Panc1 (cell line): Measurements from ENCODE around the gene TEAD4. TPM values are rescaled to one million over a fixed set of nuclear protein-coding genes. Genes with fewer than 3 reads are reported as not detected.

Source experiments
- ATAC-seq: fragments of 200-7000 bp; cut with Tn5 transposase; 2 replicates; pipeline ENCODE4 v1.9.1; 2020; ENCODE audit warnings: mild to moderate bottlenecking, moderate library complexity
- BruUV-seq: library from RNA; stranded (reverse); fragments of 400-500 nt; replicated peaks from 2 replicates; lab custom pipeline; 2021; lab: Mats Ljungman, UMichigan
- CTCF ChIA-PET: fragments of 300-600 bp; sonication (Branson Sonifier 250); formaldehyde crosslinking; loops from one replicate; lab custom pipeline; 2022; ENCODE audit warnings: antibody characterized with exemption; lab: Charles Lee
- POLR2A ChIA-PET: fragments of 300-600 bp; sonication (Branson Sonifier 250); formaldehyde crosslinking; loops from one replicate; lab custom pipeline; 2022; ENCODE audit warnings: antibody characterized with exemption; lab: Charles Lee
- DNase-seq: peaks from one replicate; pipeline ENCODE4 v3.0.0-alpha.2; 2010; ENCODE audit warnings: low read depth, low spot score
- H3K27ac ChIP-seq: 2 replicates; pipeline ENCODE4 v1.5.1; 2011; ENCODE audit warnings: mild to moderate bottlenecking, low read length, inconsistent platforms
- H3K27me3 ChIP-seq: fragments of 200-500 bp; sonication (Bioruptor generic); 2 replicates; pipeline ENCODE4 v1.6.0; 2014; ENCODE audit warnings: low read length, inconsistent platforms; ENCODE audit not compliant: control insufficient read depth, insufficient read depth
- H3K36me3 ChIP-seq: fragments of 200-500 bp; sonication (Bioruptor generic); 2 replicates; pipeline ENCODE4 v1.5.1; 2014; ENCODE audit warnings: inconsistent platforms, mild to moderate bottlenecking, low read length, moderate library complexity; ENCODE audit not compliant: control insufficient read depth, insufficient read depth
- H3K4me1 ChIP-seq: 2 replicates; pipeline ENCODE4 v1.5.1; 2011; ENCODE audit warnings: inconsistent platforms, mild to moderate bottlenecking, low read length, moderate library complexity; ENCODE audit not compliant: control insufficient read depth, insufficient read depth
- H3K4me3 ChIP-seq, 2 experiments: 2 replicates each; pipeline ENCODE4 v1.5.1; 2011 to 2012; ENCODE audit warnings: low read depth in 2 of 2, low read length in 2 of 2, mild to moderate bottlenecking in 2 of 2, inconsistent platforms in 1 of 2, moderate library complexity in 1 of 2
- H3K9me3 ChIP-seq: fragments of 200-500 bp; sonication (Bioruptor generic); 2 replicates; pipeline ENCODE4 v1.5.1; 2014; ENCODE audit warnings: low read depth, mild to moderate bottlenecking, inconsistent platforms, low read length, moderate library complexity; ENCODE audit not compliant: control insufficient read depth, insufficient read depth
- POLR2AphosphoS5 ChIP-seq: IDR thresholded peaks from 2 replicates; pipeline ENCODE4 v1.6.1; 2012; ENCODE audit warnings: mild to moderate bottlenecking, low read depth, low read length, moderate library complexity
- SIN3A ChIP-seq: IDR thresholded peaks from 2 replicates; pipeline ENCODE4 v1.6.1; 2012; ENCODE audit warnings: low read depth, mild to moderate bottlenecking, low read length, moderate library complexity, borderline replicate concordance; ENCODE audit not compliant: insufficient read depth
- TCF7L2 ChIP-seq: IDR thresholded peaks from 2 replicates; pipeline ENCODE4 v1.6.1; 2011; ENCODE audit warnings: mild to moderate bottlenecking, low read depth, low read length, inconsistent platforms
- in situ Hi-C: cut with HindIII; loops from 2 replicates; pipeline ENCODE4 v1.10.0; 2016; ENCODE audit warnings: low sequenced_read_pairs, low pct_unique_long_range_greater_than_20kb
- intact Hi-C: fragments of 100-400 bp; cut with micrococcal nuclease; formaldehyde crosslinking; loops from one replicate; pipeline ENCODE4 v1.10.0; 2022; ENCODE audit not compliant: unreplicated experiment
- total RNA-seq: library from RNA; stranded (reverse); gene quantifications from one replicate; pipeline ENCODE4 v1.2.1, GENCODE V29; 2021; ENCODE audit not compliant: unreplicated experiment
- TF ChIP-seq, protein P1 (sequence below), 2 experiments: IDR thresholded peaks; 2 replicates each; pipeline ENCODE4 v1.6.1; 2011 to 2012; ENCODE audit warnings: low read depth in 2 of 2, control low read depth in 1 of 2, low read length in 1 of 2, mild to moderate bottlenecking in 1 of 2, moderate library complexity in 1 of 2; ENCODE audit not compliant: insufficient read depth in 1 of 2
- TF ChIP-seq, protein P2 (sequence below): fragments of 450-650 bp; IDR thresholded peaks from 2 replicates; pipeline ENCODE4 v1.5.1; 2017; ENCODE audit warnings: mild to moderate bottlenecking

The TEAD4 gene
- total RNA-seq, 1 experiment from 2014 or later: 47.6 TPM

DNA sequence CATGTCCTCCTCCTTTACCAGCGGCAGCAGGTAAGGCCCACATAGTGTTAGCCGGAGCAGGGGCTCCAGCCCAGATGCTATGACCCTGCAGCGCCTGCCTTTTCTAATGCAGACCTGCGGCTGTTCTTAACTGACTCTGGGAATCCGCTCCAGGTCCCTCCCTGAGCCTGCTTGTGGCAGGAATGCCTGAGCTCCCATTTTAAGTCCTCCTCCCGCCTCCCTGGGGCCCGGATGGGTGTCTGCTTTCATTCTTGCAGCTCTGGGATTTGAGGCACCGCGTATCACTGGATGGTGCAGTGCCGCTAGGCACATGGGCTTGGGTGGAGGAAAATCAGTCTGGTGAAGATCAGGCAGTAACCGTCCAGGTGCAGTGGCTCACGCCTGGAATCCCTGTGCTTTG lies 125.5 kb downstream of the TEAD4 start:
- DNase-seq (no peak), ATAC-seq (no peak)
- no peaks in the 10 kb centered on the region for H3K9me3 ChIP-seq
- ChIA-PET CTCF (no interaction called here), POLR2A (no interaction called here)
- no TSS peak for BruUV-seq
- no peak overlapping the region for H3K27ac ChIP-seq
- no peaks in the 10 kb centered on the region for H3K27me3 ChIP-seq
- no peaks in the 10 kb centered on the region for H3K36me3 ChIP-seq
- H3K4me3 ChIP-seq: no peak overlapping the region
- H3K4me1 ChIP-seq: no peaks in the 10 kb centered on the region
- intact Hi-C loops: no loop called here
- in situ Hi-C loops: no loop called here
- TF ChIP-seq POLR2AphosphoS5: no peak

DNA sequence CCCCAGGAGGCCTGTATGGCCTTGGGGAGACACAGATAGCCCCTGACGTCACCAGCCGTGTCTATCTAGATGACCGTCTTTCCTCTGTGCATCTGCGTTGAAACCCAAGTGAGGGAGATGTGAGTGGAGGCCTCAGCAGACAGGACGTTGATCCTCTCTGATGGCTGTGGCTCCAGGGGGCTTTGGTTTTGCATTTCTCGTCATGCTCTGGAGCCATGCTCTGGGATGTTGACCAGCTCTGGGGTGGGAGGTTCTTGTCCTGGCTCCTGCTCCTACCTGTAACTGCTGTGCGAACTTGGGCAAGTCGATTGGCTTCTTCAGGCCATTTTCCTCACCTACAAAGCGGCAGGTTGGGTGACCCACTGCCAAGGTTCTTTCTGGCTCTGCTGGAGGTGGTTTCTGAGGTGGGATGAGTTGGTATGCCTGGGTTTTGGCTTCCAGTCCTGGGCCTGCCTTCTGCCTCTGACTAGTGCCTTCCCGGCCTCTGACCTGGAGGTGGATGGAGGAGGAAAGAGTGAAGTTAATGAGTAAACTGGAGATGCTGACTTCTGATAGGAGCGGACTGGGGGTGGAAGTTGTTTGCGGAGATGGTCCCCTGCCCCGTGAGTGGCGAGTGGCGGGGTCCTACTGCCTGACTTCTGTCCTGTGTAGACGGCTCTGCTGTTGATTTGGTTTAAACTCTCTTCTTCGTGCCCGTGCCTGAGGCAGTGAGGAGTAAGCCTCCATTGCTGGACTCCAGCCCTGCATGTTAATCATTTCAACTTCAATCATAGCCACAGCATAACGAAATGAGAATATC lies 126.3 kb downstream of the TEAD4 start:
- intact Hi-C loops: no loop called here
- ATAC-seq: no peak
- TF ChIP-seq SIN3A (no peak), TCF7L2 (no peak), POLR2AphosphoS5 (no peak)
- TF ChIP-seq, protein P1, sequence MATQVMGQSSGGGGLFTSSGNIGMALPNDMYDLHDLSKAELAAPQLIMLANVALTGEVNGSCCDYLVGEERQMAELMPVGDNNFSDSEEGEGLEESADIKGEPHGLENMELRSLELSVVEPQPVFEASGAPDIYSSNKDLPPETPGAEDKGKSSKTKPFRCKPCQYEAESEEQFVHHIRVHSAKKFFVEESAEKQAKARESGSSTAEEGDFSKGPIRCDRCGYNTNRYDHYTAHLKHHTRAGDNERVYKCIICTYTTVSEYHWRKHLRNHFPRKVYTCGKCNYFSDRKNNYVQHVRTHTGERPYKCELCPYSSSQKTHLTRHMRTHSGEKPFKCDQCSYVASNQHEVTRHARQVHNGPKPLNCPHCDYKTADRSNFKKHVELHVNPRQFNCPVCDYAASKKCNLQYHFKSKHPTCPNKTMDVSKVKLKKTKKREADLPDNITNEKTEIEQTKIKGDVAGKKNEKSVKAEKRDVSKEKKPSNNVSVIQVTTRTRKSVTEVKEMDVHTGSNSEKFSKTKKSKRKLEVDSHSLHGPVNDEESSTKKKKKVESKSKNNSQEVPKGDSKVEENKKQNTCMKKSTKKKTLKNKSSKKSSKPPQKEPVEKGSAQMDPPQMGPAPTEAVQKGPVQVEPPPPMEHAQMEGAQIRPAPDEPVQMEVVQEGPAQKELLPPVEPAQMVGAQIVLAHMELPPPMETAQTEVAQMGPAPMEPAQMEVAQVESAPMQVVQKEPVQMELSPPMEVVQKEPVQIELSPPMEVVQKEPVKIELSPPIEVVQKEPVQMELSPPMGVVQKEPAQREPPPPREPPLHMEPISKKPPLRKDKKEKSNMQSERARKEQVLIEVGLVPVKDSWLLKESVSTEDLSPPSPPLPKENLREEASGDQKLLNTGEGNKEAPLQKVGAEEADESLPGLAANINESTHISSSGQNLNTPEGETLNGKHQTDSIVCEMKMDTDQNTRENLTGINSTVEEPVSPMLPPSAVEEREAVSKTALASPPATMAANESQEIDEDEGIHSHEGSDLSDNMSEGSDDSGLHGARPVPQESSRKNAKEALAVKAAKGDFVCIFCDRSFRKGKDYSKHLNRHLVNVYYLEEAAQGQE (IDR thresholded peaks at IDR 0.05; ENCODE audit: insufficient read depth in 1 of 2, low read depth in 2 of 2, low read length in 1 of 2): no peak
- TF ChIP-seq, protein P2, sequence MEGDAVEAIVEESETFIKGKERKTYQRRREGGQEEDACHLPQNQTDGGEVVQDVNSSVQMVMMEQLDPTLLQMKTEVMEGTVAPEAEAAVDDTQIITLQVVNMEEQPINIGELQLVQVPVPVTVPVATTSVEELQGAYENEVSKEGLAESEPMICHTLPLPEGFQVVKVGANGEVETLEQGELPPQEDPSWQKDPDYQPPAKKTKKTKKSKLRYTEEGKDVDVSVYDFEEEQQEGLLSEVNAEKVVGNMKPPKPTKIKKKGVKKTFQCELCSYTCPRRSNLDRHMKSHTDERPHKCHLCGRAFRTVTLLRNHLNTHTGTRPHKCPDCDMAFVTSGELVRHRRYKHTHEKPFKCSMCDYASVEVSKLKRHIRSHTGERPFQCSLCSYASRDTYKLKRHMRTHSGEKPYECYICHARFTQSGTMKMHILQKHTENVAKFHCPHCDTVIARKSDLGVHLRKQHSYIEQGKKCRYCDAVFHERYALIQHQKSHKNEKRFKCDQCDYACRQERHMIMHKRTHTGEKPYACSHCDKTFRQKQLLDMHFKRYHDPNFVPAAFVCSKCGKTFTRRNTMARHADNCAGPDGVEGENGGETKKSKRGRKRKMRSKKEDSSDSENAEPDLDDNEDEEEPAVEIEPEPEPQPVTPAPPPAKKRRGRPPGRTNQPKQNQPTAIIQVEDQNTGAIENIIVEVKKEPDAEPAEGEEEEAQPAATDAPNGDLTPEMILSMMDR: no peak
- Histone ChIP-seq H3K27me3 (no peaks in the 10 kb centered on the region), H3K4me1 (no peaks in the 10 kb centered on the region), H3K27ac (no peak overlapping the region), H3K36me3 (no peaks in the 10 kb centered on the region), H3K9me3 (no peaks in the 10 kb centered on the region), H3K4me3 (no peak overlapping the region)
- in situ Hi-C loops: no loop called here
- ChIA-PET CTCF (interaction anchor here (0.7 kb wide), 1 partner anchor 117 kb away, joined by 4 read pairs; no protein-coding TSS in a partner anchor), POLR2A (no interaction called here)
- no TSS peak for BruUV-seq
- no peak for DNase-seq

DNA sequence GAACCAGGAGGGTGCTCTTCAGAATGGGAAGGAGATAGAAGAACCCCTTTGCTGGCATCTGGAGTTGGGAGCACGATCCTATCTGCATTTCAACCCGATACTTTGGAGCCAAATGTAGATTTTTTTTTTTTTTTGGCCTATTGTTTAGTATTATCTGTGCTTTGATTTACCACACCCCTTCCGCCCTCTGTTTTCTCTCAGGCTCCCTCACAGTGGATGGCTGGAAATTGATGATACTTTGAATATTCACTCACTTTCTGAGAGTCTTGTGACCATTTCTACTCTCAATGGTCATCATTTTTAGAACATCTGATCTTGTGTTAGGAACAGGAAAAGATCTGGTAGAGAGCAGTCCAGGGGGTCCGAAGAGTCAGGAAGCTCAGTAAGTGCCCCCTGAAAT lies 127.0 kb downstream of the TEAD4 start:
- DNase-seq: no peak
- no peaks in the 10 kb centered on the region for H3K9me3 ChIP-seq

More for the DNA sequence above, 127.0 kb downstream of the TEAD4 start:
- ChIA-PET CTCF (interaction anchor here (0.7 kb wide), 1 partner anchor 116 kb away, joined by 4 read pairs; no protein-coding TSS in a partner anchor), POLR2A (no interaction called here)
- TF ChIP-seq, protein P1 (IDR thresholded peaks at IDR 0.05; ENCODE audit: insufficient read depth in 1 of 2, low read depth in 2 of 2, low read length in 1 of 2): no peak
- TF ChIP-seq, protein P2: no peak
- TF ChIP-seq TCF7L2 (no peak), SIN3A (no peak), POLR2AphosphoS5 (no peak)
- Histone ChIP-seq H3K4me3 (no peak overlapping the region), H3K27ac (no peak overlapping the region), H3K27me3 (no peaks in the 10 kb centered on the region), H3K4me1 (no peaks in the 10 kb centered on the region), H3K36me3 (no peaks in the 10 kb centered on the region)
- intact Hi-C loops: no loop called here
- BruUV-seq: no TSS peak
- in situ Hi-C loops: no loop called here
- ATAC-seq: no peak
